Measurements from ENCODE around the gene CWC27. TPM values are rescaled to one million over a fixed set of nuclear protein-coding genes. Genes with fewer than 3 reads are reported as not detected.
A peak's percentile ranks its signal among the peaks of the same experiment; 100 is the strongest.

The CWC27 gene
- total RNA-seq, 2 donors from 2014 or later, result 29.1 to 32.6 TPM

DNA sequence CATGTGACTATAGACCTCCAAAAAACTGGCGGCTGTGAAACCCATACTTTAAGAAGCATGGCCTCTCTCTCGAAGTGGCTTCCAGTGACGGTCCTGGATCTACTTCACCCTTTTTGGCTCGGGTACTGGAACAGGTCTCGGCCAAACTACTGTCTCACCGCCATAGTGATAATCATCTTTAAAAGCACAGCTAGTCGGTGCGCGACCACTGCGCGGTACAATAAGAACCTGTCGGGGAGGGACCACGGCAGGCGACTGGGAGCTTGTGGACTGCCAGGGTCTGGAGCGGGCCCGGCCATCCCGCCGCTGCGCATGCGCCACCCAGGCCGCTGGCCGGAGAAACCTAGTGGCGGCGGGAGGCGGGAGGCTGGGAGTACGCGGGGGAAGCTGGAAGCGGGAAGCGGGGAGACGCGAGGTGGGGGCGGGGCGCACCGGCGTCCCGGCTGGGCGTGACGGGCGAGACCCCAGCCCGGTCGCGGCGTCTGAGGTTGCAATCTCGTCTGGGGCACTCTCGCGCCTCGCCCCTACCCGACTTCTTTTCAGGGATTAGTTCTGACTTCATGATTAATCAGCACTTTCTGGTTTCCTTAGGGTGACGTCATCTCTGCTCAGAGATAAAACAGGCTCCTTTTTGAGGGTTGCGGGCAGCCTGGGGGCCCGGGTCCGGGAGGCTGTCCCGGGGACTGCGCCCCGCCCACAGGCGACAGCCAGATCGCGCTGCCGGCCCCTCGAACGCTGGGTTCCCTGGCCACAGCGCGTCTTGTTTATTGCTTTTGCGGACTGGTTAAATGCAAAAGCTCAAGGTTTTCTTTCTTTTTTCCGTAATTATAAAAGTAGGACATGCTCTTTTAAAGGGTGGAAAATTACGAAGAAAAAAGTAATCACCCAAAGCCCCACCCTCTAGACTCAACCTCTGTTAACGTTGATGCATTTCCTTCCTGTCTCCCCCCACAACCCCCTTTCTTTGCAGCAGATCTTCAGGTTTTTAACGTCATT lies 266.8 kb downstream of the CWC27 start:
- H3K4me3 Mint-ChIP-seq, result peak overlapping the region; percentile 88
- peaks cover 0 to 2% of the 10 kb centered on the region in 2 donors for H3K27me3 Mint-ChIP-seq
- peak; percentile 85 for DNase-seq (ENCODE audit: low spot score)
- H3K36me3 Mint-ChIP-seq, result no peaks in the 10 kb centered on the region
- peak overlapping the region; percentile 88 to 92 for H3K27ac Mint-ChIP-seq
- ATAC-seq, result peak; percentile 91 to 95
- H3K9me3 Mint-ChIP-seq, result no peaks in the 10 kb centered on the region
- H3K4me1 Mint-ChIP-seq (ENCODE audit: low read depth in 2 of 2), result peaks cover 14 to 17% of the 10 kb centered on the region in 2 donors

- Mint-ChIP-seq H3K36me3 (no peaks in the 10 kb centered on the region), H3K9me3 (no peaks in the 10 kb centered on the region), H3K4me1 (ENCODE audit: low read depth in 2 of 2) (peaks cover 14 to 17% of the 10 kb centered on the region in 2 donors), H3K27ac (peak overlapping the region; percentile 35 to 88), H3K4me3 (peak overlapping the region; percentile 5), H3K27me3 (no peaks in the 10 kb centered on the region)
- no peak for DNase-seq (ENCODE audit: low spot score)
- ATAC-seq, result no peak
Observed at GRCh38 chr5:65037831-65038815, 269.4 kb downstream of the CWC27 start.

DNA sequence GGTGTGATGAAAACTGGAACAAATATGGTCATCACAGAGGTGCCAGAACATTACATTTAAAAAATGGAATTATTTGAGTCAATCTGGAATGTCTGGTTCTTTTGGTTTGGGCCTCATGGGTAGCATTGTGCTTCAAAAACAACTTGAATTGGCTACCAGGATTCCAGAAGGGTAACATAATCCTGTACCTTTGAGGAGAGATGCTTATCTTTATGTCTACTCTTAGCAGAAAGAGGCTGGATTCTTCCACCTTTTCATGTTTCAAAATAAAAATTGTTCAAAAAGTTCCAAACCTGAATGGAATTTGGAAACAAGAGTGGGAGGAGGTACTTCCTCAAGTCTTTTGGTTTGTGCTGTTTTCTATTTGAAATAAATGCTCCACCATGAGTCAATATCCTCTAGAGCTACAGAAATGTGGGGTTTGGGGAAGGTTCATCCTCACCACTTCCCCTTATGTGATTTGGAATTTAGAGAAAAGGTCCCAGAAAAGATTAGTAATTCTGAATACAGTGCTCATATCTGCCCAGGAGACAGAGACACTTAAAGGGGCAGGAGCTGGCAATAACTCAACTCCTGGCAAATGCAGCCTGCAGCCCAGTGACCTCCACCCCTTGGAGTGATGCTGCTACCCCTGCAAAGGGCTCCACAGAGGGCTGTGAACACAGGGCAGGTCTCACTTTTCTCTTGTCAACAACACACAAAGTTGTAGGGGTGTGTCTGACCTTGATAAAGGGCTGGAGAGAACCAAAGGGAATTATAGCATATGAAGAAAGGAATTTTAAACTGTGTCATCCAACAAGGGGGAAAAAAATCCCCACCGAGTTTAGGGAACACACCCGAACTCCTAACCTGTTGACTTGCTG lies 272.8 kb downstream of the CWC27 start:
- ATAC-seq, result no peak

DNA sequence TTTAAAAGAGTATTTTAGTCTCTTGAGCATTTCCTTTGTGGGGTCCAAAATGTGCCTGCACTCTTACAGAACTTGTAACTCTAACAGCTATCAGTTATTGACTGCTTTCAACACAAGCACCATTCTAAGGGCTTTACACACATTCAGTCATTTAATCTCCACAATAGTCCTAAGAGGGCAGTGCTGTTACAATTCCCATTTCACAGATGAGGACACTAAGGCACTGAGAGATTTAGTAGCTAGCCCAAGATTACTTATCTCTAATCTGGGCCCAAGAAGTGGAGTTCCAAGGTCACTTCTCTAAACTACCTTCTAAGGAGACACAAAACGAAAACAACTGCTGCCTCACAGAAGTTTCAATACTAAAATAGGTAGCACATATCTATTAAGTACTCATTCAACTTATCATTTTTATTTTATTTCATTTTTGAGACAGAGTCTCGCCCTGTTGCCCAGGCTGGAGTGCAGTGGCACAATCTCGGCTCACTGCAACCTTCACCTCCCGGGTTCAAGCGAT lies 275.2 kb downstream of the CWC27 start:
- Mint-ChIP-seq H3K36me3 (no peaks in the 10 kb centered on the region), H3K4me3 (no peak overlapping the region), H3K27ac (no peak overlapping the region), H3K4me1 (ENCODE audit: low read depth in 2 of 2) (no peaks in the 10 kb centered on the region), H3K27me3 (peaks cover 0 to 4% of the 10 kb centered on the region in 2 donors), H3K9me3 (no peaks in the 10 kb centered on the region)
- DNase-seq (ENCODE audit: low spot score), result no peak
- ATAC-seq, result no peak

More for the DNA sequence above, 272.8 kb downstream of the CWC27 start:
- Mint-ChIP-seq H3K27ac (no peak overlapping the region), H3K4me1 (ENCODE audit: low read depth in 2 of 2) (peaks cover 6 to 8% of the 10 kb centered on the region in 2 donors), H3K9me3 (no peaks in the 10 kb centered on the region), H3K4me3 (no peak overlapping the region), H3K27me3 (peaks cover 0 to 4% of the 10 kb centered on the region in 2 donors), H3K36me3 (no peaks in the 10 kb centered on the region)
- DNase-seq (ENCODE audit: low spot score), result no peak

DNA sequence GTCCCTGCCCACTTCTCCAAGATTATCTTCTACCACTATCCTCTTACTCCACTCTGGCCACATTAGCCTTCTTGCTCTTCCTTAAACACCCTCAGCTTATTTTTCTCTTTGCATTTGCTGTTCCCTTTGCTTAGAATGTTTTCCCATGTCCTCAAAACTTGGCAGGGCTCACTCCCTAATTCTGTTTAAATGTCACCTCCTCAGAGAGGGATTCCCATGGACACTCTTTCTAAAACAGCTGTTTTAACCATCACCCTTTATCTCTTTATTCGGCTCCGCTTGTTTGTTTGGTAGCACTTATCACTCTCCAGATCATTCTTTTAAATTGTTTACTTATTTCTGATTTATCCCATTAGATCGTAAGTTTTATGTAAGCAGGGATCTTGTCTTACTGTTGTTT lies 278.5 kb downstream of the CWC27 start:
- Mint-ChIP-seq H3K27me3 (peaks cover 0 to 4% of the 10 kb centered on the region in 2 donors), H3K4me3 (no peak overlapping the region), H3K9me3 (no peaks in the 10 kb centered on the region), H3K36me3 (no peaks in the 10 kb centered on the region), H3K4me1 (ENCODE audit: low read depth in 2 of 2) (peaks cover 0 to 3% of the 10 kb centered on the region in 2 donors), H3K27ac (no peak overlapping the region)
- ATAC-seq, result no peak
- no peak for DNase-seq (ENCODE audit: low spot score)

GRCh38 chr5:65047948-65048690 lies 279.4 kb downstream of the CWC27 start:
- H3K9me3 Mint-ChIP-seq, result no peaks in the 10 kb centered on the region
- no peaks in the 10 kb centered on the region for H3K36me3 Mint-ChIP-seq
- DNase-seq (ENCODE audit: low spot score), result no peak
- no peak overlapping the region for H3K4me3 Mint-ChIP-seq
- no peak for ATAC-seq
- no peak overlapping the region for H3K27ac Mint-ChIP-seq
- peaks cover 0 to 3% of the 10 kb centered on the region in 2 donors for H3K4me1 Mint-ChIP-seq (ENCODE audit: low read depth in 2 of 2)
- H3K27me3 Mint-ChIP-seq, result peaks cover 0 to 7% of the 10 kb centered on the region in 2 donors

DNA sequence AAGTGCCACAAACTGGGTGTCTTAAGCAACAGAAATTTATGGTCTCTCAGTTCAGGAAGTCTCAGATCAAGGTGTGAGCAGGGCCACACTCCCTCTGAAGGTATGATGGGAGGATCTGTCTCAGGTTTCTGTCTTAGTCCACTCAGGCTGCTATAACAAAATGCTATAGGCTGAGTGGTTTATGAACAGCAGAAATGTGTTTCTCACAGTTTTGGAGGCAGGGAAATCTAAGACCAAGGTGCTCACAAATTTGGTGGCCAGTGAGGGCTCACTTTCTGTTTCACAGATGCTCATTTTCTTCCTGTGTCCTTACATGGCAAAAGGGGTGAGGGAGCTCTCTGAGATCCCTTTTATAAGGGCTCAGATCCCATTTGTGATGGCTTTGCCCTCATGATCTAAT lies 281.4 kb downstream of the CWC27 start:
- Mint-ChIP-seq H3K36me3 (no peaks in the 10 kb centered on the region), H3K4me3 (no peak overlapping the region), H3K9me3 (no peaks in the 10 kb centered on the region), H3K4me1 (ENCODE audit: low read depth in 2 of 2) (peaks cover 0 to 3% of the 10 kb centered on the region in 2 donors), H3K27me3 (peaks cover 0 to 6% of the 10 kb centered on the region in 2 donors), H3K27ac (no peak overlapping the region)
- no peak for DNase-seq (ENCODE audit: low spot score)
- no peak for ATAC-seq

- DNase-seq (ENCODE audit: low spot score), result no peak
- Mint-ChIP-seq H3K4me3 (no peak overlapping the region), H3K27ac (no peak overlapping the region), H3K9me3 (no peaks in the 10 kb centered on the region), H3K36me3 (no peaks in the 10 kb centered on the region), H3K27me3 (peaks cover 4 to 9% of the 10 kb centered on the region in 2 donors), H3K4me1 (ENCODE audit: low read depth in 2 of 2) (peaks cover 0 to 3% of the 10 kb centered on the region in 2 donors)
- no peak for ATAC-seq
Observed at GRCh38 chr5:65050826-65051498, 282.2 kb downstream of the CWC27 start.

GRCh38 chr5:65055938-65056337 lies 287.2 kb downstream of the CWC27 start:
- no peak overlapping the region for H3K27ac Mint-ChIP-seq
- no peak for ATAC-seq
- no peak overlapping the region for H3K4me3 Mint-ChIP-seq
- no peaks in the 10 kb centered on the region for H3K9me3 Mint-ChIP-seq
- DNase-seq (ENCODE audit: low spot score), result no peak
- no peaks in the 10 kb centered on the region for H3K36me3 Mint-ChIP-seq
- peaks cover 19 to 20% of the 10 kb centered on the region in 2 donors for H3K27me3 Mint-ChIP-seq
- peaks cover 0 to 3% of the 10 kb centered on the region in 2 donors for H3K4me1 Mint-ChIP-seq (ENCODE audit: low read depth in 2 of 2)

- Mint-ChIP-seq H3K27me3 (peaks cover 23% of the 10 kb centered on the region in 2 donors), H3K4me1 (ENCODE audit: low read depth in 2 of 2) (peaks cover 0 to 3% of the 10 kb centered on the region in 2 donors), H3K27ac (no peak overlapping the region), H3K36me3 (no peaks in the 10 kb centered on the region), H3K4me3 (no peak overlapping the region), H3K9me3 (no peaks in the 10 kb centered on the region)
- no peak for DNase-seq (ENCODE audit: low spot score)
- ATAC-seq, result no peak
Observed at GRCh38 chr5:65059681-65060598, 291.2 kb downstream of the CWC27 start.
